GM12878 (cell line): ENCODE results near the gene ADD1. TPM values are rescaled to one million over a fixed set of nuclear protein-coding genes. Genes with fewer than 3 reads are reported as not detected.
A peak's percentile ranks its signal among the peaks of the same experiment; 100 is the strongest.

Experiments used
- ASH2L ChIP-seq: fragments of 300-600, 200-600 bp; sonication (generic); IDR thresholded peaks from 2 replicates; pipeline ENCODE4 v1.6.1; 2017; ENCODE audit warnings: low read depth, mild to moderate bottlenecking, borderline replicate concordance
- E2F4 ChIP-seq: IDR thresholded peaks from 2 replicates; pipeline ENCODE4 v1.6.1; 2012; ENCODE audit warnings: low read depth, low read length, improper control_type of control experiment
- EGR1 ChIP-seq, 2 experiments: IDR thresholded peaks; 1 replicate in 1 of 2; 2 replicates in 1 of 2; pipeline ENCODE4 v1.6.1; 2011 to 2012; ENCODE audit warnings: low read depth in 2 of 2, low read length in 2 of 2, borderline replicate concordance in 1 of 2, mild to moderate bottlenecking in 1 of 2, moderate library complexity in 1 of 2
- GABPA ChIP-seq: IDR thresholded peaks from 2 replicates; pipeline ENCODE4 v1.6.1; 2014; ENCODE audit warnings: antibody characterized with exemption, low read depth, mild to moderate bottlenecking, inconsistent platforms
- HDAC2 ChIP-seq: fragments of 200-600 bp; sonication (generic); IDR thresholded peaks from 2 replicates; pipeline ENCODE4 v1.6.1; 2017
- IRF3 ChIP-seq: fragments of 450-650 bp; IDR thresholded peaks from 2 replicates; pipeline ENCODE4 v1.6.1; 2014; ENCODE audit warnings: mild to moderate bottlenecking
- JUNB ChIP-seq: IDR thresholded peaks from 2 replicates; pipeline ENCODE4 v1.6.1; 2016; ENCODE audit warnings: antibody characterized with exemption, mild to moderate bottlenecking
- MTA3 ChIP-seq: IDR thresholded peaks from 2 replicates; pipeline ENCODE4 v1.6.1; 2012; ENCODE audit warnings: low read length, inconsistent platforms, borderline replicate concordance
- NR2C1 ChIP-seq: fragments of 450-650 bp; IDR thresholded peaks from 2 replicates; pipeline ENCODE4 v1.6.1; 2017; ENCODE audit warnings: antibody characterized with exemption, mild to moderate bottlenecking, moderate library complexity
- PKNOX1 ChIP-seq: fragments of 450-650 bp; IDR thresholded peaks from 2 replicates; pipeline ENCODE4 v1.6.1; 2016; ENCODE audit warnings: mild to moderate bottlenecking
- POLR2AphosphoS5 ChIP-seq: IDR thresholded peaks from 2 replicates; pipeline ENCODE4 v1.6.1; 2011; ENCODE audit warnings: mild to moderate bottlenecking, low read length, inconsistent platforms
- SIN3A ChIP-seq: IDR thresholded peaks from 2 replicates; pipeline ENCODE4 v1.6.1; 2012; ENCODE audit warnings: low read depth, low read length, improper control_type of control experiment
- SMARCA5 ChIP-seq: fragments of 450-650 bp; IDR thresholded peaks from 2 replicates; pipeline ENCODE4 v1.6.1; 2017; ENCODE audit warnings: mild to moderate bottlenecking
- SP1 ChIP-seq: IDR thresholded peaks from one replicate; pipeline ENCODE4 v1.6.1; 2011; ENCODE audit warnings: low read depth, low read length
- SPI1 ChIP-seq: IDR thresholded peaks from 2 replicates; pipeline ENCODE4 v1.6.1; 2011; ENCODE audit warnings: low read depth, mild to moderate bottlenecking, low read length, moderate library complexity, borderline replicate concordance; ENCODE audit not compliant: insufficient read depth
- SUZ12 ChIP-seq: fragments of 200-600 bp; sonication (generic); IDR thresholded peaks from one replicate; pipeline ENCODE4 v1.6.1; 2018; ENCODE audit warnings: antibody characterized with exemption, mild to moderate bottlenecking; ENCODE audit not compliant: unreplicated experiment
- TBL1XR1 ChIP-seq: IDR thresholded peaks from 2 replicates; pipeline ENCODE4 v1.6.1; 2012; ENCODE audit warnings: low read depth, low read length, improper control_type of control experiment
- YBX1 ChIP-seq: fragments of 450-650 bp; IDR thresholded peaks from 2 replicates; pipeline ENCODE4 v1.6.1; 2016; ENCODE audit warnings: antibody characterized with exemption
- ZSCAN29 ChIP-seq: fragments of 450-650 bp; IDR thresholded peaks from 2 replicates; pipeline ENCODE4 v1.6.1; 2017; ENCODE audit warnings: mild to moderate bottlenecking, moderate library complexity
- polyA plus RNA-seq, 11 experiments: library from polyadenylated mRNA; depleted of rRNA in 4 of 11; unstranded in 6 of 11; stranded (reverse) in 5 of 11; fragments of >200 nt; fragmentation: Nextera tagmentation in 4 of 11; fragmentation: Illumina TruSeq in 1 of 11; extraction: Ambion mirVana in 4 of 11; extraction: Trizol in 1 of 11; gene quantifications; 1 replicate in 1 of 11; 2 replicates in 10 of 11; pipeline versions ENCODE4 v1.2.1 to v1.2.3, GENCODE V29; 2011 to 2016; ENCODE audit warnings: inconsistent platforms in 2 of 11, missing spikeins in 2 of 11, low read depth in 1 of 11
- total RNA-seq, 4 experiments: library from RNA; depleted of rRNA in 3 of 4; stranded (reverse); fragments of >200 nt in 3 of 4; fragmentation: Illumina TruSeq in 1 of 4; extraction: Trizol in 1 of 4; gene quantifications; 2 replicates each; pipeline versions ENCODE4 v1.2.1 to v1.2.3, GENCODE V29; 2013 to 2021
- TF ChIP-seq, protein P1 (sequence below): fragments of 450-650 bp; IDR thresholded peaks from 2 replicates; pipeline ENCODE4 v1.6.1; 2016; ENCODE audit warnings: mild to moderate bottlenecking
- TF ChIP-seq, protein P2 (sequence below): IDR thresholded peaks from 2 replicates; pipeline ENCODE4 v1.6.1; 2012; ENCODE audit warnings: improper control_type of control experiment, low read depth, low read length; ENCODE audit not compliant: insufficient replicate concordance

ADD1 gene
- total and polyA plus RNA-seq, 10 of the 15 experiments (the other 5 are each of a cell fraction or from before 2014, with no cell fraction given): 21.6 to 182 (median 105) TPM

GRCh38 chr4:2811830-2812611 is 31.6 kb upstream of the ADD1 start (continued):
- TF ChIP-seq ZSCAN29 (no peak), YBX1 (no peak), SUZ12 (no peak), SPI1 (peak; percentile 69; the same call in 1 of the 2 replicates), SP1 (peak; percentile 45), SIN3A (0 out of 2 replicates have a peak, but pooled peaks have one; percentile 34), HDAC2 (no peak), NR2C1 (no peak), EGR1 (IDR thresholded peaks at IDR 0.05; ENCODE audit: borderline replicate concordance in 1 of 2, low read depth in 2 of 2, low read length in 2 of 2) (peak in 1 of 2 experiments; percentile 49; a peak in 1 of 3 replicates), POLR2AphosphoS5 (no peak), PKNOX1 (0 out of 2 replicates have a peak, but pooled peaks have one; percentile 18), SMARCA5 (0 out of 2 replicates have a peak, but pooled peaks have one; percentile 17), GABPA (no peak; the same call in 1 of the 2 replicates), JUNB (no peak), TBL1XR1 (0 out of 2 replicates have a peak, but pooled peaks have one; percentile 27), E2F4 (no peak), ASH2L (no peak), IRF3 (no peak), MTA3 (no peak)
- TF ChIP-seq, protein P1, sequence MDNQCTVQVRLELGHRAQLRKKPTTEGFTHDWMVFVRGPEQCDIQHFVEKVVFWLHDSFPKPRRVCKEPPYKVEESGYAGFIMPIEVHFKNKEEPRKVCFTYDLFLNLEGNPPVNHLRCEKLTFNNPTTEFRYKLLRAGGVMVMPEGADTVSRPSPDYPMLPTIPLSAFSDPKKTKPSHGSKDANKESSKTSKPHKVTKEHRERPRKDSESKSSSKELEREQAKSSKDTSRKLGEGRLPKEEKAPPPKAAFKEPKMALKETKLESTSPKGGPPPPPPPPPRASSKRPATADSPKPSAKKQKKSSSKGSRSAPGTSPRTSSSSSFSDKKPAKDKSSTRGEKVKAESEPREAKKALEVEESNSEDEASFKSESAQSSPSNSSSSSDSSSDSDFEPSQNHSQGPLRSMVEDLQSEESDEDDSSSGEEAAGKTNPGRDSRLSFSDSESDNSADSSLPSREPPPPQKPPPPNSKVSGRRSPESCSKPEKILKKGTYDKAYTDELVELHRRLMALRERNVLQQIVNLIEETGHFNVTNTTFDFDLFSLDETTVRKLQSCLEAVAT: no peak
- TF ChIP-seq, protein P2, sequence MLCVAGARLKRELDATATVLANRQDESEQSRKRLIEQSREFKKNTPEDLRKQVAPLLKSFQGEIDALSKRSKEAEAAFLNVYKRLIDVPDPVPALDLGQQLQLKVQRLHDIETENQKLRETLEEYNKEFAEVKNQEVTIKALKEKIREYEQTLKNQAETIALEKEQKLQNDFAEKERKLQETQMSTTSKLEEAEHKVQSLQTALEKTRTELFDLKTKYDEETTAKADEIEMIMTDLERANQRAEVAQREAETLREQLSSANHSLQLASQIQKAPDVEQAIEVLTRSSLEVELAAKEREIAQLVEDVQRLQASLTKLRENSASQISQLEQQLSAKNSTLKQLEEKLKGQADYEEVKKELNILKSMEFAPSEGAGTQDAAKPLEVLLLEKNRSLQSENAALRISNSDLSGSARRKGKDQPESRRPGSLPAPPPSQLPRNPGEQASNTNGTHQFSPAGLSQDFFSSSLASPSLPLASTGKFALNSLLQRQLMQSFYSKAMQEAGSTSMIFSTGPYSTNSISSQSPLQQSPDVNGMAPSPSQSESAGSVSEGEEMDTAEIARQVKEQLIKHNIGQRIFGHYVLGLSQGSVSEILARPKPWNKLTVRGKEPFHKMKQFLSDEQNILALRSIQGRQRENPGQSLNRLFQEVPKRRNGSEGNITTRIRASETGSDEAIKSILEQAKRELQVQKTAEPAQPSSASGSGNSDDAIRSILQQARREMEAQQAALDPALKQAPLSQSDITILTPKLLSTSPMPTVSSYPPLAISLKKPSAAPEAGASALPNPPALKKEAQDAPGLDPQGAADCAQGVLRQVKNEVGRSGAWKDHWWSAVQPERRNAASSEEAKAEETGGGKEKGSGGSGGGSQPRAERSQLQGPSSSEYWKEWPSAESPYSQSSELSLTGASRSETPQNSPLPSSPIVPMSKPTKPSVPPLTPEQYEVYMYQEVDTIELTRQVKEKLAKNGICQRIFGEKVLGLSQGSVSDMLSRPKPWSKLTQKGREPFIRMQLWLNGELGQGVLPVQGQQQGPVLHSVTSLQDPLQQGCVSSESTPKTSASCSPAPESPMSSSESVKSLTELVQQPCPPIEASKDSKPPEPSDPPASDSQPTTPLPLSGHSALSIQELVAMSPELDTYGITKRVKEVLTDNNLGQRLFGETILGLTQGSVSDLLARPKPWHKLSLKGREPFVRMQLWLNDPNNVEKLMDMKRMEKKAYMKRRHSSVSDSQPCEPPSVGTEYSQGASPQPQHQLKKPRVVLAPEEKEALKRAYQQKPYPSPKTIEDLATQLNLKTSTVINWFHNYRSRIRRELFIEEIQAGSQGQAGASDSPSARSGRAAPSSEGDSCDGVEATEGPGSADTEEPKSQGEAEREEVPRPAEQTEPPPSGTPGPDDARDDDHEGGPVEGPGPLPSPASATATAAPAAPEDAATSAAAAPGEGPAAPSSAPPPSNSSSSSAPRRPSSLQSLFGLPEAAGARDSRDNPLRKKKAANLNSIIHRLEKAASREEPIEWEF: no peak
